Measurements from ENCODE around the gene TIAM1. TPM values are rescaled to one million over a fixed set of nuclear protein-coding genes. Genes with fewer than 3 reads are reported as not detected.

Gene TIAM1
- total and polyA plus RNA-seq, 9 donors = 8.7 to 21.3 (median 12.4) TPM

GRCh38 chr21:31201144-31201543 is 142.9 kb downstream of the TIAM1 start:
- no peaks in the 10 kb centered on the region for H3K27me3 ChIP-seq (ENCODE audit: control insufficient read depth, insufficient read depth, low read length)
- no peaks in the 10 kb centered on the region for H3K9me3 ChIP-seq (replicated peaks; ENCODE audit: control insufficient read depth, low read depth, low read length)
- H3K27ac ChIP-seq (ENCODE audit: low read length) = peak overlapping the region; percentile 32

GRCh38 chr21:31198575-31198974 is 145.5 kb downstream of the TIAM1 start:
- Histone ChIP-seq H3K36me3 (ENCODE audit: control insufficient read depth, insufficient read depth, low read length) (no peaks in the 10 kb centered on the region), H3K9me3 (replicated peaks; ENCODE audit: control insufficient read depth, low read depth, low read length) (no peaks in the 10 kb centered on the region), H3K27ac (ENCODE audit: low read length) (no peak overlapping the region), H3K4me3 (ENCODE audit: low read length) (no peak overlapping the region), H3K27me3 (ENCODE audit: control insufficient read depth, insufficient read depth, low read length) (no peaks in the 10 kb centered on the region), H3K4me1 (ENCODE audit: control insufficient read depth, insufficient read depth, low read length) (no peaks in the 10 kb centered on the region)
- WGBS (ENCODE audit: insufficient coverage) = no CpG with 5 or more reads among the region's 4 CpGs
- DNase-seq = peak; percentile 77

More at GRCh38 chr21:31201144-31201543, 142.9 kb downstream of the TIAM1 start:
- Histone ChIP-seq H3K36me3 (ENCODE audit: control insufficient read depth, insufficient read depth, low read length) (no peaks in the 10 kb centered on the region), H3K4me3 (ENCODE audit: low read length) (no peak overlapping the region), H3K4me1 (ENCODE audit: control insufficient read depth, insufficient read depth, low read length) (no peaks in the 10 kb centered on the region)
- no CpG with 5 or more reads among the region's 2 CpGs for WGBS (ENCODE audit: insufficient coverage)
- DNase-seq = no peak

- Histone ChIP-seq H3K9me3 (replicated peaks; ENCODE audit: control insufficient read depth, low read depth, low read length) (no peaks in the 10 kb centered on the region), H3K27me3 (ENCODE audit: control insufficient read depth, insufficient read depth, low read length) (no peaks in the 10 kb centered on the region), H3K36me3 (ENCODE audit: control insufficient read depth, insufficient read depth, low read length) (no peaks in the 10 kb centered on the region), H3K4me3 (ENCODE audit: low read length) (no peak overlapping the region), H3K27ac (ENCODE audit: low read length) (no peak overlapping the region), H3K4me1 (ENCODE audit: control insufficient read depth, insufficient read depth, low read length) (no peaks in the 10 kb centered on the region)
- DNase-seq = no peak
- WGBS (ENCODE audit: insufficient coverage) = no CpG with 5 or more reads among the region's 2 CpGs
Measured at GRCh38 chr21:31196724-31197123, 147.3 kb downstream of the TIAM1 start.

- no peak overlapping the region for H3K27ac ChIP-seq (ENCODE audit: low read length)
- WGBS (ENCODE audit: insufficient coverage) = no CpG with 5 or more reads among the region's 5 CpGs
- H3K36me3 ChIP-seq (ENCODE audit: control insufficient read depth, insufficient read depth, low read length) = no peaks in the 10 kb centered on the region
- H3K27me3 ChIP-seq (ENCODE audit: control insufficient read depth, insufficient read depth, low read length) = no peaks in the 10 kb centered on the region
- DNase-seq = no peak
- H3K4me1 ChIP-seq (ENCODE audit: control insufficient read depth, insufficient read depth, low read length) = no peaks in the 10 kb centered on the region
- no peak overlapping the region for H3K4me3 ChIP-seq (ENCODE audit: low read length)
- no peaks in the 10 kb centered on the region for H3K9me3 ChIP-seq (replicated peaks; ENCODE audit: control insufficient read depth, low read depth, low read length)
Measured at GRCh38 chr21:31195334-31196015, 148.6 kb downstream of the TIAM1 start.

GRCh38 chr21:31194510-31195293 is 149.4 kb downstream of the TIAM1 start:
- no peak overlapping the region for H3K4me3 ChIP-seq (ENCODE audit: low read length)
- H3K27ac ChIP-seq (ENCODE audit: low read length) = no peak overlapping the region
- no peaks in the 10 kb centered on the region for H3K36me3 ChIP-seq (ENCODE audit: control insufficient read depth, insufficient read depth, low read length)
- no peak for DNase-seq
- no peaks in the 10 kb centered on the region for H3K4me1 ChIP-seq (ENCODE audit: control insufficient read depth, insufficient read depth, low read length)
- H3K9me3 ChIP-seq (replicated peaks; ENCODE audit: control insufficient read depth, low read depth, low read length) = no peaks in the 10 kb centered on the region
- WGBS (ENCODE audit: insufficient coverage) = 100% methylated on average over 1 of the region's 5 CpGs
- H3K27me3 ChIP-seq (ENCODE audit: control insufficient read depth, insufficient read depth, low read length) = no peaks in the 10 kb centered on the region

- H3K4me3 ChIP-seq (ENCODE audit: low read length) = no peak overlapping the region
- H3K36me3 ChIP-seq (ENCODE audit: control insufficient read depth, insufficient read depth, low read length) = no peaks in the 10 kb centered on the region
- DNase-seq = no peak
- H3K9me3 ChIP-seq (replicated peaks; ENCODE audit: control insufficient read depth, low read depth, low read length) = no peaks in the 10 kb centered on the region
- no peaks in the 10 kb centered on the region for H3K27me3 ChIP-seq (ENCODE audit: control insufficient read depth, insufficient read depth, low read length)
- no peak overlapping the region for H3K27ac ChIP-seq (ENCODE audit: low read length)
- WGBS (ENCODE audit: insufficient coverage) = 97% methylated on average over 3 of the region's 12 CpGs
- no peaks in the 10 kb centered on the region for H3K4me1 ChIP-seq (ENCODE audit: control insufficient read depth, insufficient read depth, low read length)
Measured at GRCh38 chr21:31193761-31194160, 150.3 kb downstream of the TIAM1 start.

GRCh38 chr21:31191553-31191952 is 152.5 kb downstream of the TIAM1 start:
- H3K27me3 ChIP-seq (ENCODE audit: control insufficient read depth, insufficient read depth, low read length) = no peaks in the 10 kb centered on the region

GRCh38 chr21:31190516-31190915 is 153.5 kb downstream of the TIAM1 start:
- WGBS (ENCODE audit: insufficient coverage) = 17% methylated on average over 1 of the region's 5 CpGs
- no peak overlapping the region for H3K27ac ChIP-seq (ENCODE audit: low read length)
- H3K4me1 ChIP-seq (ENCODE audit: control insufficient read depth, insufficient read depth, low read length) = no peaks in the 10 kb centered on the region
- no peak overlapping the region for H3K4me3 ChIP-seq (ENCODE audit: low read length)
- H3K36me3 ChIP-seq (ENCODE audit: control insufficient read depth, insufficient read depth, low read length) = no peaks in the 10 kb centered on the region
- H3K9me3 ChIP-seq (replicated peaks; ENCODE audit: control insufficient read depth, low read depth, low read length) = no peaks in the 10 kb centered on the region
- no peaks in the 10 kb centered on the region for H3K27me3 ChIP-seq (ENCODE audit: control insufficient read depth, insufficient read depth, low read length)
- no peak for DNase-seq

More at GRCh38 chr21:31191553-31191952, 152.5 kb downstream of the TIAM1 start:
- H3K4me3 ChIP-seq (ENCODE audit: low read length) = no peak overlapping the region
- no peak overlapping the region for H3K27ac ChIP-seq (ENCODE audit: low read length)
- no CpG with 5 or more reads among the region's 3 CpGs for WGBS (ENCODE audit: insufficient coverage)
- H3K36me3 ChIP-seq (ENCODE audit: control insufficient read depth, insufficient read depth, low read length) = no peaks in the 10 kb centered on the region
- no peaks in the 10 kb centered on the region for H3K9me3 ChIP-seq (replicated peaks; ENCODE audit: control insufficient read depth, low read depth, low read length)
- no peaks in the 10 kb centered on the region for H3K4me1 ChIP-seq (ENCODE audit: control insufficient read depth, insufficient read depth, low read length)
- DNase-seq = no peak

- Histone ChIP-seq H3K27me3 (ENCODE audit: control insufficient read depth, insufficient read depth, low read length) (no peaks in the 10 kb centered on the region), H3K4me1 (ENCODE audit: control insufficient read depth, insufficient read depth, low read length) (no peaks in the 10 kb centered on the region), H3K9me3 (replicated peaks; ENCODE audit: control insufficient read depth, low read depth, low read length) (no peaks in the 10 kb centered on the region), H3K4me3 (ENCODE audit: low read length) (no peak overlapping the region), H3K36me3 (ENCODE audit: control insufficient read depth, insufficient read depth, low read length) (no peaks in the 10 kb centered on the region), H3K27ac (ENCODE audit: low read length) (no peak overlapping the region)
- no CpG with 5 or more reads among the region's 4 CpGs for WGBS (ENCODE audit: insufficient coverage)
- DNase-seq = no peak
Measured at GRCh38 chr21:31187499-31187898, 156.6 kb downstream of the TIAM1 start.

GRCh38 chr21:31186916-31187315 is 157.1 kb downstream of the TIAM1 start:
- no peak for DNase-seq
- 80% methylated on average over 1 of the region's 4 CpGs for WGBS (ENCODE audit: insufficient coverage)
- no peak overlapping the region for H3K4me3 ChIP-seq (ENCODE audit: low read length)
- no peaks in the 10 kb centered on the region for H3K4me1 ChIP-seq (ENCODE audit: control insufficient read depth, insufficient read depth, low read length)
- H3K36me3 ChIP-seq (ENCODE audit: control insufficient read depth, insufficient read depth, low read length) = no peaks in the 10 kb centered on the region
- no peaks in the 10 kb centered on the region for H3K9me3 ChIP-seq (replicated peaks; ENCODE audit: control insufficient read depth, low read depth, low read length)
- no peak overlapping the region for H3K27ac ChIP-seq (ENCODE audit: low read length)
- no peaks in the 10 kb centered on the region for H3K27me3 ChIP-seq (ENCODE audit: control insufficient read depth, insufficient read depth, low read length)

All from muscle of leg (tissue), 11 donors.